ENCODE measurements around the gene VIPR2. TPM values are rescaled to one million over a fixed set of nuclear protein-coding genes. Genes with fewer than 3 reads are reported as not detected.

VIPR2 gene
- total RNA-seq, 1 experiment from 2014 or later, result not detected

- DNase-seq (ENCODE audit: low read depth), result no peak
Measured at GRCh38 chr7:159066816-159067575, 77.7 kb downstream of the VIPR2 start.

GRCh38 chr7:159065852-159066480, 78.7 kb downstream of the VIPR2 start:
- DNase-seq (ENCODE audit: low read depth), result no peak

- DNase-seq (ENCODE audit: low read depth), result no peak
Measured at GRCh38 chr7:159064816-159065510, 79.7 kb downstream of the VIPR2 start.

- no peak for DNase-seq (ENCODE audit: low read depth)
Measured at GRCh38 chr7:159064121-159064815, 80.4 kb downstream of the VIPR2 start.

GRCh38 chr7:159063046-159063840, 81.4 kb downstream of the VIPR2 start:
- DNase-seq (ENCODE audit: low read depth), result no peak

- DNase-seq (ENCODE audit: low read depth), result no peak
Measured at GRCh38 chr7:159062569-159062968, 82.1 kb downstream of the VIPR2 start.

GRCh38 chr7:159061674-159062212, 82.9 kb downstream of the VIPR2 start:
- no peak for DNase-seq (ENCODE audit: low read depth)

- DNase-seq (ENCODE audit: low read depth), result no peak
Measured at GRCh38 chr7:159061209-159061608, 83.5 kb downstream of the VIPR2 start.

GRCh38 chr7:159060440-159060839, 84.2 kb downstream of the VIPR2 start:
- DNase-seq (ENCODE audit: low read depth), result no peak

- no peak for DNase-seq (ENCODE audit: low read depth)
Measured at GRCh38 chr7:159059629-159060028, 85.0 kb downstream of the VIPR2 start.

- DNase-seq (ENCODE audit: low read depth), result no peak
Measured at GRCh38 chr7:159057647-159058046, 87.0 kb downstream of the VIPR2 start.

GRCh38 chr7:159056737-159057136, 87.9 kb downstream of the VIPR2 start:
- DNase-seq (ENCODE audit: low read depth), result no peak

- DNase-seq (ENCODE audit: low read depth), result no peak
Measured at GRCh38 chr7:159051916-159052315, 92.8 kb downstream of the VIPR2 start.

GRCh38 chr7:159050704-159051103, 94.0 kb downstream of the VIPR2 start:
- no peak for DNase-seq (ENCODE audit: low read depth)

- DNase-seq (ENCODE audit: low read depth), result no peak
Measured at GRCh38 chr7:159049266-159050025, 95.2 kb downstream of the VIPR2 start.

- DNase-seq (ENCODE audit: low read depth), result no peak
Measured at GRCh38 chr7:159048656-159049055, 96.0 kb downstream of the VIPR2 start.

GRCh38 chr7:159047536-159047935, 97.1 kb downstream of the VIPR2 start:
- DNase-seq (ENCODE audit: low read depth), result no peak

GRCh38 chr7:159046300-159046699, 98.4 kb downstream of the VIPR2 start:
- no peak for DNase-seq (ENCODE audit: low read depth)

- no peak for DNase-seq (ENCODE audit: low read depth)
Measured at GRCh38 chr7:159045839-159046238, 98.8 kb downstream of the VIPR2 start.

GRCh38 chr7:159042581-159043101, 102.0 kb downstream of the VIPR2 start:
- no peak for DNase-seq (ENCODE audit: low read depth)
